Erythroblast (primary cell): ENCODE results near the gene PTBP2.
"Not testable (repeated sequence)": the region's sequence is repeated elsewhere in the genome, so short reads cannot be mapped to it uniquely, and the experiment has no call there.

Experiments used
- GATA1 ChIP-seq: IDR thresholded peaks from 2 replicates; pipeline ENCODE4 v1.6.1; 2011; ENCODE audit warnings: low read depth, mild to moderate bottlenecking, control low read depth, low read length, moderate library complexity
- POLR2A ChIP-seq: IDR thresholded peaks from 2 replicates; pipeline ENCODE4 v1.6.1; 2011; ENCODE audit warnings: mild to moderate bottlenecking, low read length

GRCh38 chr1:96801696-96802095 is 80.1 kb downstream of the PTBP2 start:
- not testable (repeated sequence) for TF ChIP-seq POLR2A, GATA1
